ENCODE data around the gene GPR27. TPM values are rescaled to one million over a fixed set of nuclear protein-coding genes. Genes with fewer than 3 reads are reported as not detected.

GPR27 gene
- total RNA-seq, 1 experiment from 2014 or later, result 15.5 TPM

DNA sequence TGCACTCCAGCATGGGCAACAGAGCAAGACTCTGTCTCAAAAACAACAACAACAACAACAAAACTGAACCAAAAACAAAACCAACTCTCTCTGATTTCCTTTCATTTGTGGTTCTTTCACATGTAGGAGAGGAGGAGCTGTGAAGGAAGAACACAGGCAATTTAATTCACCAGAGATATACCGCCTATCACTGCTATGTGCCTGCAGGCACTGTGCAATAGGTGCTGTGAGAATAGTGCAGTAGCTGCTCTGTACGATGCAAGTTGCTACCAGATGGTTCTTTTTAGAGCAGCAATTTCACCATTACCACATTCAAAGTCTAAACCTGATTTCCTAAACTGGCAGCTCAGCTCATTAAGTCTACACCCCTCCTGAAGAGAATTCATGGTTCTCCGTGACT is 42.6 kb downstream of the GPR27 start:
- Histone ChIP-seq H2AFZ (ENCODE audit: low read length) (no peak overlapping the region), H3K4ac (ENCODE audit: low read depth, low read length) (no peak overlapping the region), H2BK20ac (ENCODE audit: low read depth, low read length, poor library complexity, severe bottlenecking) (no peak overlapping the region), H4K5ac (ENCODE audit: insufficient read length, low read depth, low read length) (no peak overlapping the region), H2BK120ac (ENCODE audit: low read depth, low read length, poor library complexity, severe bottlenecking) (no peak overlapping the region), H3K27ac (ENCODE audit: insufficient read length, low read depth, low read length) (no peak overlapping the region), H2BK15ac (ENCODE audit: low read depth, low read length) (no peak overlapping the region), H4K8ac (replicated peaks; ENCODE audit: insufficient read length, low read depth, low read length) (no peak overlapping the region), H4K91ac (ENCODE audit: insufficient read length, low read depth, low read length) (no peak overlapping the region), H3K18ac (ENCODE audit: insufficient read length, low read depth, low read length) (no peak overlapping the region), H3K4me2 (ENCODE audit: insufficient read depth, insufficient read length, low read length) (no peak overlapping the region), H3K56ac (ENCODE audit: insufficient read length, low read depth, low read length) (no peak overlapping the region), H2AK5ac (ENCODE audit: insufficient read length, low read length) (no peak overlapping the region), H3K23me2 (ENCODE audit: insufficient read length, low read depth, low read length, poor library complexity, severe bottlenecking) (no peaks in the 10 kb centered on the region), H4K20me1 (ENCODE audit: control insufficient read depth, insufficient read depth, insufficient read length) (no peaks in the 10 kb centered on the region), H3K14ac (ENCODE audit: insufficient read depth, low read length) (no peak overlapping the region), H3T11ph (ENCODE audit: low read length) (no peak overlapping the region), H3K27me3 (ENCODE audit: insufficient read depth, low read length) (no peaks in the 10 kb centered on the region), H3K9ac (ENCODE audit: extremely low read depth, insufficient read length, low read length) (no peak overlapping the region), H3K79me1 (ENCODE audit: insufficient read depth, low read depth, low read length, poor library complexity, severe bottlenecking) (no peaks in the 10 kb centered on the region), H3K23ac (ENCODE audit: insufficient read length, low read depth, low read length) (no peak overlapping the region), H3K9me3 (ENCODE audit: control insufficient read depth, low read depth, low read length) (no peaks in the 10 kb centered on the region), H3K4me1 (ENCODE audit: insufficient read depth, low read length) (peaks cover 6% of the 10 kb centered on the region; the same call in 1 of the 2 replicates), H3K79me2 (ENCODE audit: insufficient read depth, low read length) (no peaks in the 10 kb centered on the region), H2BK12ac (ENCODE audit: insufficient read length, low read depth, low read length) (no peak overlapping the region), H2BK5ac (ENCODE audit: insufficient read length, low read length) (no peak overlapping the region)
- H3K36me3 Mint-ChIP-seq (ENCODE audit: insufficient read depth in 1 of 3, low read depth in 3 of 3), result no peaks in the 10 kb centered on the region
- no peaks in the 10 kb centered on the region for H3K9me3 Mint-ChIP-seq
- TF ChIP-seq, protein P1, sequence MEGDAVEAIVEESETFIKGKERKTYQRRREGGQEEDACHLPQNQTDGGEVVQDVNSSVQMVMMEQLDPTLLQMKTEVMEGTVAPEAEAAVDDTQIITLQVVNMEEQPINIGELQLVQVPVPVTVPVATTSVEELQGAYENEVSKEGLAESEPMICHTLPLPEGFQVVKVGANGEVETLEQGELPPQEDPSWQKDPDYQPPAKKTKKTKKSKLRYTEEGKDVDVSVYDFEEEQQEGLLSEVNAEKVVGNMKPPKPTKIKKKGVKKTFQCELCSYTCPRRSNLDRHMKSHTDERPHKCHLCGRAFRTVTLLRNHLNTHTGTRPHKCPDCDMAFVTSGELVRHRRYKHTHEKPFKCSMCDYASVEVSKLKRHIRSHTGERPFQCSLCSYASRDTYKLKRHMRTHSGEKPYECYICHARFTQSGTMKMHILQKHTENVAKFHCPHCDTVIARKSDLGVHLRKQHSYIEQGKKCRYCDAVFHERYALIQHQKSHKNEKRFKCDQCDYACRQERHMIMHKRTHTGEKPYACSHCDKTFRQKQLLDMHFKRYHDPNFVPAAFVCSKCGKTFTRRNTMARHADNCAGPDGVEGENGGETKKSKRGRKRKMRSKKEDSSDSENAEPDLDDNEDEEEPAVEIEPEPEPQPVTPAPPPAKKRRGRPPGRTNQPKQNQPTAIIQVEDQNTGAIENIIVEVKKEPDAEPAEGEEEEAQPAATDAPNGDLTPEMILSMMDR (conservative IDR thresholded peaks at IDR 0.05), result no peak
- H3K4me3 Mint-ChIP-seq, result no peak overlapping the region
- no peak overlapping the region for H3K27ac Mint-ChIP-seq
- DNase-seq, result no peak
- H3K27me3 Mint-ChIP-seq (ENCODE audit: low read depth), result peaks cover 2% of the 10 kb centered on the region; the same call in 1 of the 2 replicates
- WGBS (ENCODE audit: extremely low coverage, insufficient read length, low lambda C conversion rate), result no CpG with 5 or more reads among the region's 3 CpGs
- H3K4me1 Mint-ChIP-seq, result peaks cover 19% of the 10 kb centered on the region in 2 experiments

All from H9 (cell line).